Bladder microvascular endothelial cell (primary cell): Measurements from ENCODE around the gene LGALS13. TPM values are rescaled to one million over a fixed set of nuclear protein-coding genes. Genes with fewer than 3 reads are reported as not detected.

ENCODE experiments used
- total RNA-seq: library from RNA; depleted of rRNA; stranded (reverse); fragments of >200 nt; gene quantifications from 2 replicates; pipeline ENCODE4 v1.2.3, GENCODE V29; 2014

The LGALS13 gene, protein sequence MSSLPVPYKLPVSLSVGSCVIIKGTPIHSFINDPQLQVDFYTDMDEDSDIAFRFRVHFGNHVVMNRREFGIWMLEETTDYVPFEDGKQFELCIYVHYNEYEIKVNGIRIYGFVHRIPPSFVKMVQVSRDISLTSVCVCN
- not detected in 2 replicates for total RNA-seq

DNA sequence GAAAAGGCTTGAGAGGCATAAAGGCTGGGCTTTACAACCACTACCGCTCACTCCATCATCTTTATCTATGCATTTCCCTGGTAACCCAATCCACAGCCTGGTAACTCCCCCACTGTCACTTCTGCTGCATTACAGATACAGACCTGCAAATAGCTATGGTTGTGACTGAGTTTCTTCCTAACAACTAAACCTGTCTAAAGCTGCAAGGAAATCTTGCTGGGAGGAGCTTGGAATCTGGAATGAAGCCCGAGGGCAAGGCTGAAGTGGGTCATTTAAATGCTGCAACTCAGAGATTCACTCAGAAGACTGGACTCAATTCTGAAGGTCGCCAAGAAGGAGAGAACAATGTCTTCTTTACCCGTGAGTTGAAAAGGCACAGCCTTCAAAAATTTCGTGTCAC lies at the start of gene LGALS13:
TSS of gene LGALS13 (plus strand) at position 301 of the 400 bp plus-strand sequence. CDS start at position 346, 45 bp downstream.

DNA sequence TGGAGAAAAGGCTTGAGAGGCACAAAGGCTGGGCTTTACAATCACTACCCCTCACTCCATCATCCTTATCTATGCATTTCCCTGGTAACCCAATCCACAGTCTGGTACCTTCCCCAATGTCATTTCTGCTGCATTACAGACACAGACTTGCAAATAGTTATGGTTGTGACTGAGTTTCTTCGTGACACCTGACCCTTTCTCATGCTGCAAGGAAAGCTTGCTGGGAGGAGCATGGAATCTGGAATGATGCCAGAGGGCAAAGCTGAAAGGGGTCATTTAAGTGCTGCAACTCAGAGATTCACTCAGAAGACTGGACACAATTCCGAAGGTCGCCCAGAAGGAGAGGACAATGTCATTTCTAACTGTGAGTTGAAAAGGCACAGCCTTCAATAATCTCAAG lies 53.3 kb downstream of the LGALS13 start, which contains the start of gene LGALS16:
TSS of gene LGALS16 (plus strand) at position 301 of the 400 bp plus-strand sequence. CDS start at position 350, 49 bp downstream.

Other genes with a start within 250 kb of the LGALS13 start
- 31.6 and 34.5 TPM in 2 replicates for gene PAF1, start 211.4 kb upstream of the LGALS13 start, total RNA-seq
- 8.7 and 11.2 TPM in 2 replicates for gene MED29, start 211.1 kb upstream of the LGALS13 start, total RNA-seq
- 0.49 and 1.9 TPM in 2 replicates for gene ZFP36, start 195.7 kb upstream of the LGALS13 start, total RNA-seq
- gene PLEKHG2, start 189.9 kb upstream of the LGALS13 start, total RNA-seq, result 7.8 and 24.2 TPM in 2 replicates
- gene RPS16, start 166.6 kb upstream of the LGALS13 start, total RNA-seq, result 29.8 and 80.1 TPM in 2 replicates
- gene SUPT5H, start 156.9 kb upstream of the LGALS13 start, total RNA-seq, result 39.0 and 72.6 TPM in 2 replicates
- gene TIMM50, start 121.7 kb upstream of the LGALS13 start, total RNA-seq, result 49.1 and 62.5 TPM in 2 replicates
- gene DLL3, start 103.6 kb upstream of the LGALS13 start, total RNA-seq, result 0.19 and 0.32 TPM in 2 replicates
- not detected in 2 replicates for gene SELENOV, start 87.4 kb upstream of the LGALS13 start, total RNA-seq
- gene EID2B, start 69.7 kb upstream of the LGALS13 start, total RNA-seq, result 2.5 and 3.4 TPM in 2 replicates
- gene EID2, start 62.4 kb upstream of the LGALS13 start, total RNA-seq, result 12.5 and 12.9 TPM in 2 replicates
- not detected in 2 replicates for gene LGALS16, start 53.4 kb downstream of the LGALS13 start, total RNA-seq
- gene LGALS14, start 102.0 kb downstream of the LGALS13 start, total RNA-seq, result not detected in 2 replicates
- gene CLC, start 135.5 kb downstream of the LGALS13 start, total RNA-seq, result not detected in 2 replicates
- gene LEUTX, start 176.3 kb downstream of the LGALS13 start, total RNA-seq, result not detected in 2 replicates
- gene DYRK1B, start 231.6 kb downstream of the LGALS13 start, total RNA-seq, result 10.0 and 22.5 TPM in 2 replicates
- 196 and 244 TPM in 2 replicates for gene FBL, start 243.9 kb downstream of the LGALS13 start, total RNA-seq